CD8-positive, alpha-beta memory T cell (primary cell): Measurements from ENCODE around the gene GATAD2A. TPM values are rescaled to one million over a fixed set of nuclear protein-coding genes. Genes with fewer than 3 reads are reported as not detected.
"Not testable (repeated sequence)": the region's sequence is repeated elsewhere in the genome, so short reads cannot be mapped to it uniquely, and the experiment has no call there.

ENCODE experiments used
- CTCF ChIA-PET: fragments of 350-600 bp; sonication (Branson Sonifier 250); formaldehyde crosslinking; loops from one replicate; lab custom pipeline; 2021; ENCODE audit warnings: antibody characterized with exemption; lab: Charles Lee
- POLR2A ChIA-PET: fragments of 350-600 bp; sonication (Branson Sonifier 250); formaldehyde crosslinking; loops from one replicate; lab custom pipeline; 2021; ENCODE audit warnings: antibody characterized with exemption; lab: Charles Lee
- DNase-seq, 5 donors: peaks; one replicate each; pipeline versions ENCODE4 v3.0.0 to v3.0.0-alpha.2; 2020 to 2022; ENCODE audit warnings: mixed read lengths in 1 of 5
- H3K27ac ChIP-seq: one replicate; pipeline ENCODE4 v1.7.0; 2013; ENCODE audit warnings: low read depth, mild to moderate bottlenecking, low read length, moderate library complexity
- H3K27me3 ChIP-seq: 2 replicates; pipeline ENCODE4 v1.7.0; 2013; ENCODE audit warnings: low read length, mild to moderate bottlenecking; ENCODE audit not compliant: insufficient read depth, poor library complexity, severe bottlenecking
- H3K36me3 ChIP-seq: 2 replicates; pipeline ENCODE4 v1.7.0; 2013; ENCODE audit warnings: mild to moderate bottlenecking, low read length, moderate library complexity; ENCODE audit not compliant: insufficient read depth
- H3K4me1 ChIP-seq: 2 replicates; pipeline ENCODE4 v1.7.0; 2013; ENCODE audit warnings: mild to moderate bottlenecking, low read length, moderate library complexity; ENCODE audit not compliant: insufficient read depth
- H3K4me3 ChIP-seq: 2 replicates; pipeline ENCODE4 v1.7.0; 2013; ENCODE audit warnings: mild to moderate bottlenecking, low read length
- H3K9me3 ChIP-seq: 2 replicates; pipeline ENCODE4 v1.7.0; 2013; ENCODE audit warnings: mild to moderate bottlenecking, low read length
- H3K27ac Mint-ChIP-seq, 8 donors: one replicate each; pipeline ENCODE4 v1.8.0; 2020 to 2021; ENCODE audit warnings: mixed read lengths in 8 of 8, mild to moderate bottlenecking in 6 of 8, inconsistent platforms in 3 of 8, moderate library complexity in 3 of 8
- H3K27me3 Mint-ChIP-seq, 2 donors: one replicate each; pipeline ENCODE4 v1.8.0; 2020 to 2021; ENCODE audit warnings: mixed read lengths in 2 of 2, mild to moderate bottlenecking in 1 of 2, moderate library complexity in 1 of 2
- H3K36me3 Mint-ChIP-seq, 3 donors: one replicate each; pipeline ENCODE4 v1.8.0; 2020 to 2021; ENCODE audit warnings: mixed read lengths in 3 of 3, inconsistent platforms in 1 of 3, mild to moderate bottlenecking in 1 of 3
- H3K4me1 Mint-ChIP-seq, 3 donors: one replicate each; pipeline ENCODE4 v1.8.0; 2020 to 2021; ENCODE audit warnings: mixed read lengths in 3 of 3, inconsistent platforms in 1 of 3, mild to moderate bottlenecking in 1 of 3
- H3K4me3 Mint-ChIP-seq, 7 donors: one replicate each; pipeline ENCODE4 v1.8.0; 2020 to 2021; ENCODE audit warnings: mixed read lengths in 7 of 7, mild to moderate bottlenecking in 6 of 7, moderate library complexity in 4 of 7, inconsistent platforms in 2 of 7
- H3K9me3 Mint-ChIP-seq, 5 donors: one replicate each; pipeline ENCODE4 v1.8.0; 2020 to 2022; ENCODE audit warnings: mixed read lengths in 5 of 5, mild to moderate bottlenecking in 3 of 5, moderate library complexity in 2 of 5, inconsistent platforms in 1 of 5
- polyA plus RNA-seq: library from polyadenylated mRNA; unstranded; fragments of 300-500 nt; fragmentation: Illumina TruSeq; gene quantifications from one replicate; pipeline ENCODE4 v1.2.3, GENCODE V29; 2021
- total RNA-seq, 2 experiments: library from RNA; stranded (reverse); gene quantifications; one replicate each; pipeline ENCODE4 v1.2.3, GENCODE V29; 2021

Gene GATAD2A
- total and polyA plus RNA-seq, 3 experiments from 2014 or later, result 46.9 to 182 (median 176) TPM

DNA sequence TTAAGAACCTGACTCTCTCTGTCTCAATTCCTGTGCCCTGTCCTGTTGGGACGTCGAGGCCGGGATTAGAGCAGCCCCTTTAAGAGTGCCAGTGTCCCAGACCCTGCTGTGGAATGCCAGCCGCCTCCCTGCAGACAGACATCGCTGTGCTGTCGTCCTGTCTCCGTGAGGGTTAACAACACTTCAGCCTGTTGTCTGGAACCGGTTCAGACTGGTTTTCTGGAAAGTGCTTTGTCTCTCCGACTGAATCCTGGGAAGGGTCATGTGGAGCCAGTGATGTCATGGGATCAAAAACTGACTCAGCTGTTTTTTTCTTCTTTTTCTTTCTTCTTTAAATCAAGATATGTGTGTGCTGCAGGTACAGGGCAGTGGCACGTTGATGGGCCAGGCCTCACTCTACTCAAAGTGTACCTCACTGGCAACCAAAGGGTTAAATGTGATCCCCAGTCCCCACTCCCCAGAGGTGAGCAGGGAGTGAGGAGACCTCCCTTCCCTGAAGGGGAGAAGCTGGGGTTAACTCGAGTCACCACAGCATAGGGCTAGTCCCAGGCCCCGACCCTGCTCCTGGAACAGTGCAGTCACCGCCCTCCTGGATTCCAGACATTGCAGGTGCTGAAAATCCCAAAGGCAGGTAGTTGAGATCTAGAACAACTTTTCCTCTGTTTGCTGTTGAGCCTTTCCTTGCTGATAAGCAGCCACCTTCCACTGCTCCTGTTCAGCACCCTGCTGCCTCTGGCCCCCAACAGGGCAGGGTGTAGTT is 59.0 kb downstream of the GATAD2A start:
- no peaks in the 10 kb centered on the region for H3K27me3 Mint-ChIP-seq
- H3K4me3 Mint-ChIP-seq, result peak overlapping the region in 3 of 7 donors; percentile 19 to 46 (median 28)
- CTCF ChIA-PET, result interaction anchor here (1.2 kb wide), 1 partner anchor 25 kb away, joined by 3 read pairs; no protein-coding TSS in a partner anchor
- peaks cover 28 to 48% (median 35%) of the 10 kb centered on the region in 3 donors for H3K36me3 Mint-ChIP-seq
- Histone ChIP-seq H3K27ac (no peak overlapping the region), H3K4me3 (no peak overlapping the region), H3K36me3 (peaks cover 38% of the 10 kb centered on the region), H3K9me3 (peaks cover 15% of the 10 kb centered on the region), H3K4me1 (peaks cover 55% of the 10 kb centered on the region), H3K27me3 (no peaks in the 10 kb centered on the region)
- POLR2A ChIA-PET, result interaction anchor here (0.8 kb wide), 1 partner anchor 11 kb away, joined by 6 read pairs; no protein-coding TSS in a partner anchor
- peaks cover 63 to 72% (median 67%) of the 10 kb centered on the region in 3 donors for H3K4me1 Mint-ChIP-seq
- peaks cover 15 to 17% (median 16%) of the 10 kb centered on the region in 5 donors for H3K9me3 Mint-ChIP-seq
- DNase-seq, result no peak
- H3K27ac Mint-ChIP-seq, result peak overlapping the region; percentile 42 to 90 (median 76)

GRCh38 chr19:19465436-19466070 is 60.1 kb downstream of the GATAD2A start:
- peak overlapping the region in 7 of 8 donors; percentile 56 to 87 (median 68) for H3K27ac Mint-ChIP-seq
- H3K27me3 Mint-ChIP-seq, result no peaks in the 10 kb centered on the region
- DNase-seq, result no peak
- POLR2A ChIA-PET, result no interaction called here
- CTCF ChIA-PET, result interaction anchor here (1.1 to 1.9 kb wide), 3 partner anchors 11 to 93 kb away, joined by 3 to 4 read pairs (median 4); no protein-coding TSS in a partner anchor
- peaks cover 58 to 67% (median 63%) of the 10 kb centered on the region in 3 donors for H3K4me1 Mint-ChIP-seq
- peak overlapping the region in 2 of 7 donors; percentile 31 to 56 for H3K4me3 Mint-ChIP-seq
- H3K9me3 Mint-ChIP-seq, result peaks cover 15 to 17% (median 16%) of the 10 kb centered on the region in 5 donors
- H3K9me3 ChIP-seq, result peaks cover 15% of the 10 kb centered on the region
- no peak overlapping the region for H3K4me3 ChIP-seq
- no peak overlapping the region for H3K27ac ChIP-seq
- H3K4me1 ChIP-seq, result peaks cover 44% of the 10 kb centered on the region
- H3K27me3 ChIP-seq, result no peaks in the 10 kb centered on the region
- H3K36me3 ChIP-seq, result peaks cover 38% of the 10 kb centered on the region
- H3K36me3 Mint-ChIP-seq, result peaks cover 31 to 52% (median 35%) of the 10 kb centered on the region in 3 donors

GRCh38 chr19:19466201-19466600 is 60.7 kb downstream of the GATAD2A start:
- Mint-ChIP-seq H3K27ac (peak overlapping the region in 7 of 8 donors; percentile 1 to 87 (median 68)), H3K36me3 (peaks cover 33 to 55% (median 35%) of the 10 kb centered on the region in 3 donors), H3K4me3 (peak overlapping the region in 2 of 7 donors; percentile 31 to 56), H3K4me1 (peaks cover 58 to 67% (median 59%) of the 10 kb centered on the region in 3 donors), H3K27me3 (no peaks in the 10 kb centered on the region), H3K9me3 (peaks cover 15 to 17% (median 16%) of the 10 kb centered on the region in 5 donors)
- peaks cover 15% of the 10 kb centered on the region for H3K9me3 ChIP-seq
- H3K27ac ChIP-seq, result no peak overlapping the region
- CTCF ChIA-PET, result interaction anchor here (1.1 to 1.9 kb wide), 3 partner anchors 12 to 93 kb away, joined by 3 to 4 read pairs (median 4); no protein-coding TSS in a partner anchor
- H3K36me3 ChIP-seq, result peaks cover 38% of the 10 kb centered on the region
- no peaks in the 10 kb centered on the region for H3K27me3 ChIP-seq
- H3K4me3 ChIP-seq, result no peak overlapping the region
- no peak for DNase-seq
- H3K4me1 ChIP-seq, result peaks cover 38% of the 10 kb centered on the region
- POLR2A ChIA-PET, result no interaction called here

GRCh38 chr19:19468424-19469050 is 63.1 kb downstream of the GATAD2A start:
- Histone ChIP-seq H3K36me3 (peaks cover 44% of the 10 kb centered on the region), H3K4me3 (no peak overlapping the region), H3K27ac (no peak overlapping the region), H3K9me3 (peaks cover 15% of the 10 kb centered on the region), H3K27me3 (no peaks in the 10 kb centered on the region), H3K4me1 (peaks cover 34% of the 10 kb centered on the region)
- CTCF ChIA-PET, result no interaction called here
- H3K36me3 Mint-ChIP-seq, result peaks cover 34 to 68% (median 35%) of the 10 kb centered on the region in 3 donors
- no peak for DNase-seq
- H3K4me1 Mint-ChIP-seq, result peaks cover 55 to 67% (median 62%) of the 10 kb centered on the region in 3 donors
- POLR2A ChIA-PET, result no interaction called here
- no peak overlapping the region for H3K4me3 Mint-ChIP-seq
- H3K9me3 Mint-ChIP-seq, result peaks cover 15 to 17% (median 16%) of the 10 kb centered on the region in 5 donors
- H3K27me3 Mint-ChIP-seq, result no peaks in the 10 kb centered on the region
- H3K27ac Mint-ChIP-seq, result peak overlapping the region in 5 of 8 donors; percentile 4 to 79 (median 22)

DNA sequence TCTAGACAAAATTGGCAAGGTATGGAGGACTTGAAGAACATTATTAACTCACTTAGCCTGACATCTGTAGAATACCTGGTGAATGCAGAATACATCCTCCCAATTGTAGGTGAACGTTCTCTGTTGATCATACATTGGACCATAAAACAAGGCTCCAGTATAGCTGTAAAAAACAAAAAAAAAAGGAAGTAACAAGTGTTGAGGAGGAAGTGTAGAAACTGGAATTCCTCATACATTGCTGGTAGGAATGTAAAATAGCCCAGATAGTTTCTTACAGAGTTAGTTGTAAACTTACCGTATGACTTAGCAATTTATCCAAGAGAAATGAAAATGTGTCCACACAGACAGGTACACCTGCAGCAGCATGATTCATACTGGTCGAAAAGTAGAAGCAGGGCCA is 65.1 kb downstream of the GATAD2A start:
- ChIA-PET CTCF (interaction anchor here (1.0 to 1.4 kb wide), 2 partner anchors 19 to 405 kb away, joined by 3 read pairs; no protein-coding TSS in a partner anchor), POLR2A (interaction anchor here (1.3 kb wide), 1 partner anchor 65 kb away, joined by 3 read pairs; the partner anchor contains the start of gene GATAD2A)
- Mint-ChIP-seq H3K36me3 (peaks cover 31 to 69% (median 34%) of the 10 kb centered on the region in 3 donors), H3K4me3 (peak overlapping the region in 1 of 7 donors; percentile 2), H3K27ac (peak overlapping the region in 6 of 8 donors; percentile 29 to 76 (median 52)), H3K27me3 (no peaks in the 10 kb centered on the region), H3K9me3 (peaks cover 15 to 17% (median 16%) of the 10 kb centered on the region in 5 donors), H3K4me1 (peaks cover 55 to 68% (median 67%) of the 10 kb centered on the region in 3 donors)
- no peak for DNase-seq
- peaks cover 15% of the 10 kb centered on the region for H3K9me3 ChIP-seq
- H3K4me3 ChIP-seq, result no peak overlapping the region
- peaks cover 38% of the 10 kb centered on the region for H3K4me1 ChIP-seq
- H3K27ac ChIP-seq, result no peak overlapping the region
- peaks cover 40% of the 10 kb centered on the region for H3K36me3 ChIP-seq
- no peaks in the 10 kb centered on the region for H3K27me3 ChIP-seq

DNA sequence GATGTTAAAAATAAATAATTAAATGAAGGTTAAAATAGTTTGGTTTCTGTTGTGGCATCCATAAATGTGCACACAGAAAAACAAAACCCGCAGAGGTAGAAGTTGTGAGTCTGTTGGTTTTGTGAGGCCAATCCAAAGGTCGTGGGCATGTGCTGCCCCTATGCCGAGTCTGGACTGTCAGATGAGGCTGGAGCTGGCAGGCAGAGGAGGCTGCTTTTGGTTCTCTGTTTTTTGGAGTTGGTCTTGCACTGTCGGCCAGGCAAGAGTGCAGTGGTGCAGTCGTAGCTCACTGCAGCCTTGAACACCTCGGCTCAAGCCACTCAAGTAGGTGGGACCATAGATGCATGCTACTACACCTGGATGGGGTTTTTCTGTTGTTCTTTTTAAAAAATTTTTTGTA is 66.2 kb downstream of the GATAD2A start:
- no peaks in the 10 kb centered on the region for H3K27me3 Mint-ChIP-seq
- POLR2A ChIA-PET, result interaction anchor here (1.0 kb wide), 1 partner anchor 66 kb away, joined by 4 read pairs; the partner anchor contains the start of gene GATAD2A
- H3K4me3 Mint-ChIP-seq, result peak overlapping the region in 3 of 7 donors; percentile 32 to 44 (median 36)
- peaks cover 57 to 70% (median 70%) of the 10 kb centered on the region in 3 donors for H3K4me1 Mint-ChIP-seq
- H3K4me1 ChIP-seq, result peaks cover 49% of the 10 kb centered on the region
- DNase-seq, result no peak
- peak overlapping the region in 6 of 8 donors; percentile 16 to 90 (median 80) for H3K27ac Mint-ChIP-seq
- CTCF ChIA-PET, result interaction anchor here (1.1 to 1.3 kb wide), 2 partner anchors 9 to 18 kb away, joined by 3 read pairs; no protein-coding TSS in a partner anchor
- peaks cover 15% of the 10 kb centered on the region for H3K9me3 ChIP-seq
- H3K27ac ChIP-seq, result no peak overlapping the region
- H3K27me3 ChIP-seq, result no peaks in the 10 kb centered on the region
- peaks cover 29% of the 10 kb centered on the region for H3K36me3 ChIP-seq
- peaks cover 15 to 17% (median 16%) of the 10 kb centered on the region in 5 donors for H3K9me3 Mint-ChIP-seq
- H3K36me3 Mint-ChIP-seq, result peaks cover 22 to 68% (median 25%) of the 10 kb centered on the region in 3 donors
- H3K4me3 ChIP-seq, result no peak overlapping the region

- CTCF ChIA-PET, result interaction anchor here (1.1 to 1.3 kb wide), 2 partner anchors 9 to 17 kb away, joined by 3 read pairs; no protein-coding TSS in a partner anchor
- Mint-ChIP-seq H3K4me1 (peaks cover 59 to 74% (median 74%) of the 10 kb centered on the region in 3 donors), H3K9me3 (peaks cover 13 to 17% (median 16%) of the 10 kb centered on the region in 5 donors), H3K27ac (peak overlapping the region in 7 of 8 donors; percentile 30 to 90 (median 83)), H3K4me3 (peak overlapping the region in 4 of 7 donors; percentile 6 to 42 (median 34)), H3K36me3 (peaks cover 18 to 68% (median 23%) of the 10 kb centered on the region in 3 donors)
- H3K4me1 ChIP-seq, result peaks cover 54% of the 10 kb centered on the region
- POLR2A ChIA-PET, result interaction anchor here (1.0 kb wide), 1 partner anchor 67 kb away, joined by 4 read pairs; the partner anchor contains the start of gene GATAD2A
- H3K27ac ChIP-seq, H3K27me3 Mint-ChIP-seq, DNase-seq, H3K27me3 ChIP-seq, H3K4me3 ChIP-seq: not testable (repeated sequence)
- H3K9me3 ChIP-seq, result peaks cover 15% of the 10 kb centered on the region
- H3K36me3 ChIP-seq, result peaks cover 26% of the 10 kb centered on the region
Observed at GRCh38 chr19:19472106-19472505, 66.6 kb downstream of the GATAD2A start.
